Motor neuron (in vitro differentiated cells): Measurements from ENCODE around the gene GTPBP4. TPM values are rescaled to one million over a fixed set of nuclear protein-coding genes. Genes with fewer than 3 reads are reported as not detected.

Source experiments
- ATAC-seq, 8 experiments: fragments of 200-7000 bp; cut with Tn5 transposase; replicated peaks in 6 of 8; 2 replicates each; pipeline ENCODE4 v1.8.0; 2021; ENCODE audit warnings: mild to moderate bottlenecking in 8 of 8, moderate library complexity in 8 of 8
- H3K27ac ChIP-seq, 2 donors: fragments of 250-450 bp; sonication (Bioruptor Pico); 2 replicates each; pipeline ENCODE4 v1.9.0; 2021; ENCODE audit warnings: antibody characterized with exemption in 2 of 2, mild to moderate bottlenecking in 2 of 2, moderate library complexity in 1 of 2
- H3K4me1 ChIP-seq, 2 donors: fragments of 250-450 bp; sonication (Bioruptor Pico); replicated peaks in 1 of 2; 2 replicates each; pipeline ENCODE4 v1.6.1; 2021; ENCODE audit warnings: antibody characterized with exemption in 2 of 2, mild to moderate bottlenecking in 2 of 2, moderate library complexity in 1 of 2
- H3K4me3 ChIP-seq, 5 donors: fragments of 250-450 bp; sonication (Bioruptor Pico); 2 replicates each; pipeline ENCODE4 v1.9.0; 2021; ENCODE audit warnings: antibody characterized with exemption in 5 of 5, mild to moderate bottlenecking in 5 of 5, moderate library complexity in 4 of 5
- WGBS, 10 experiments: fragments of 450-650 bp; shearing (Covaris generic); methylation state at CpG; one replicate each; pipeline ENCODE4 v1.0.0; 2022; 5-methylcytosine and 5-hydroxymethylcytosine counted together
- in situ Hi-C, 9 experiments: fragments of 400-800 bp; cut with MboI; loops; one replicate each; pipeline ENCODE4 v1.15.0; 2021; ENCODE audit warnings: low sequenced_read_pairs in 9 of 9, low pct_unique_long_range_greater_than_20kb in 2 of 9; ENCODE audit not compliant: unreplicated experiment in 9 of 9
- total RNA-seq, 8 experiments: library from RNA; unstranded; fragments of 300-600 nt; gene quantifications; 2 replicates each; pipeline versions ENCODE4 v1.2.3 to v1.2.4, GENCODE V29; 2022

The GTPBP4 gene
- total RNA-seq, 8 experiments from 2014 or later: 35.9 to 115 (median 49.1) TPM

DNA sequence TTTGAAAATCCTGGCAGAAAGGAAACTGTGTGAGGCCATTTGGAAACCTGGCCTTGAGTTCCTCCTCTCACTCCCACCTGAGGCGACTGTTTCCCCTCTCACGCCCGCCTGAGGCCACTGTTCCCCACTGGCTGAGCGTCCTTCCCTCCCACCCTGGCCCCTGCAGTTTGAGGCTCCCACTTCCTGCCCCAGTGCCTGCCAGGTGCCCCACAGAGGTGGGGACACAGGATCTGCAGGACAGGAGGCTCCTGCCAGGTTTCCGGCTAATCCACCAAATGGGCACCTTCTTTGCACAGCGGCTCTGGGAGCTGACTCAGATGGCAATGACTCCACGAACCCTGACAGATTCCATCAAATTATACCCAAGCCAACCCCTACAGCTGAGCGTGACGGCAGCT lies 32.4 kb upstream of the GTPBP4 start:
- no peak for ATAC-seq
- WGBS, 10 experiments: 20 to 83% (median 60%) methylated on average over 1 to 4 of the region's 9 CpGs; no CpG with 5 or more reads in 6 of the 10 experiments
- H3K27ac ChIP-seq: no peak overlapping the region
- H3K4me1 ChIP-seq: no peaks in the 10 kb centered on the region
- no peak overlapping the region for H3K4me3 ChIP-seq
- in situ Hi-C loops: no loop called here

DNA sequence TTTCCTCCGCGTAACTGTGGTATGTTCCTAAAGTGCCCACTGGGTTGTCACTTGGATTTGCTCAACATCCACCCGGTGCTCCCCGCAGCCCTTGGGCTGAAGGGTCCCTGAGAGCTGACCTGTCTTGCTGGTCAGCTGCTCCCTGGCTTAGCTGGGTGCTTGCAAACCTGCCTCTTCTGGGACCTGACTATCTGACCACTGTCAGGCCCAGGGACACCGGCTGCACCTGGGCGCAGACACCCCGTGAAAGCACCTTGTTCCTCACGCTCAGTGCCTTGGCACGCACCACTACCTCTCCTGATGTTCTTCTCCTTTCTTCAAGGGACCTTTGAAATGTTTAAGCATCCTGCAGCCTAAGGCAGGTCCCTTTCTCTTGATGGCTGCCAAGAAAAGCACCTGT lies 30.1 kb upstream of the GTPBP4 start:
- no peak overlapping the region for H3K27ac ChIP-seq
- H3K4me3 ChIP-seq: no peak overlapping the region
- in situ Hi-C loops: no loop called here
- WGBS, 10 experiments: 76 to 80% methylated on average over 3 to 4 of the region's 9 CpGs; no CpG with 5 or more reads in 8 of the 10 experiments
- no peaks in the 10 kb centered on the region for H3K4me1 ChIP-seq
- ATAC-seq: no peak

DNA sequence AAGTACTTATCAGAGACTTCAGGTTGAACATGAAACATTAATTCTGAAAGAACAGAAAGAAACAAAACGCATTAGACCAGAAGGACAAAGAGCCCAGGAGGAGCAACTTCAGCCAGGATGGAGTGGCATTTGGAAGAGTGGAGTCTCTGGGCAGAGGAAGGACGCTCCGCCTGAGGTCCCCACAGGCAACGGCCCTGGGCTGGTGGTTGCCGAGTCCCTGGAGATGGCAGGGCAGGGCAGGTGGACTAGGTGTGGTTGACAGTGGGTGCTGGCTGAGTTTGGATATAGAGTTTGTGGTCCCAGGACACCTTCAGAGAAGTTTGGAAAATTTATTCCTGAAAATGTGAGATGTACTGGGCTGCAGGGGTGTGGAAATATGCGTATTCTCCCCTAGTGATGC lies 29.4 kb upstream of the GTPBP4 start:
- in situ Hi-C loops: no loop called here
- H3K4me1 ChIP-seq: no peaks in the 10 kb centered on the region
- ATAC-seq: peak in 1 of 8 experiments; percentile 18
- H3K27ac ChIP-seq: no peak overlapping the region
- WGBS, 10 experiments: 33 to 93% (median 83%) methylated on average over 1 to 5 of the region's 6 CpGs; no CpG with 5 or more reads in 3 of the 10 experiments
- no peak overlapping the region for H3K4me3 ChIP-seq

DNA sequence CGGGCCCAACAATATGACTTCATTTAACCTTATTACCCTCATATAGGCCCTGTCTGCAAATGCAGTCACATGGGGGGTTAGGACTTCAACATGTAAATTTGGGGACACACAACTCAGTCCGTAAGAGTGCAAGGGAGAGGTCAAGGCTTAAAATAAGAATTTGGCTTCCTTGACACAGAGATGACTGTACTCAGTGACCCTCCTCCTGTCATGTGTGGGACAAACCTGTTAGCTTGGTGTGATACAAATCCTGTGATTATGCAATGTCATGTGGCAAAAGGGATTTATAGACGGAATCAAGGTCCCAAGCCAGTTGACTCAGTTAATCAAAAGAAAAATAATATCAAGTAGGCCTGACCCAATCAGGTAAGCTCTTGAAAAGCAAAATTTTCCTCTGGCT lies 25.9 kb upstream of the GTPBP4 start:
- no peak for ATAC-seq
- in situ Hi-C loops: no loop called here
- no peaks in the 10 kb centered on the region for H3K4me1 ChIP-seq
- H3K4me3 ChIP-seq: no peak overlapping the region
- no peak overlapping the region for H3K27ac ChIP-seq
- 67 to 100% (median 70%) methylated on average over 1 to 3 of the region's 3 CpGs; no CpG with 5 or more reads in 3 of the 10 experiments for WGBS, 10 experiments

DNA sequence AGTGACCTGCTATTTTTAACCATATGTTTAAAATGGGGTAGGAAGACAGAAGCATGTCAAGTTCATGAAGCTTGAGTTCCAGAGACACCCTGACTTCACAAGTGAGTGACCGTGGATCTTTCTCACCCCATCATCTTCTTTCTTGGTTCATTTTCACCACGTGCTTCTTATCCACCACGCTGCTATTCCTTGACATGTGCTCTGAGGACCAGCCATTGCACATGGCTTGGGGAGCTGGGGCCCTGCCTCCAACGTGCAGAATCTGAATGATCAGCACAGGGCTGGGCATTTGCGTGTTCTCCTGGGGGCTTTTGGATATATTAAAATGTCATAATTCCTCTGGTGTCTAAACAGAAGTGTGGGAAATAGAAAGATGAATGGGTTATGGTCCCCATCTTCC lies 25.0 kb upstream of the GTPBP4 start:
- 38 to 88% (median 62%) methylated on average over 1 to 5 of the region's 5 CpGs; no CpG with 5 or more reads in 4 of the 10 experiments for WGBS, 10 experiments
- Histone ChIP-seq H3K4me1 (peaks cover 0 to 1% of the 10 kb centered on the region in 2 donors), H3K27ac (no peak overlapping the region), H3K4me3 (no peak overlapping the region)
- in situ Hi-C loops: no loop called here
- peak in 1 of 8 experiments; percentile 14 for ATAC-seq

DNA sequence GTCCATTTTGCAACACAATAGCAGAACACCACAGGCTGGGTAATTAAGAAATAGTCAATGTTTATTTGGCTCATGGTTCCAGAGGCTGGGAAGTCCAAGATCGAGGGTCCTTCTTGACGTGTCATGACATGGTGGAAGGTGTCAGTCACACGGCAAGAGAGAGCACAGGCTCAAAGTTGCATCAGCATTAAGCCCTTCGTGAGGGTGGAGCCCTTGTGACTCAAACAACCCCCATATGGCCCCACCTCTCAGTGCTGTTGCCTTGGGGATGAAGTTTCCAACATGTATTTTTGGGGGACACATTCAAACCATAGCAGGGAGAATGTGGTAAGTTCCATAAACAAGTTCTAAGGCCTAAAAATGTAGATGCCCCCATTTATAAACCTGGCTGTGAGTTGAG lies 24.6 kb upstream of the GTPBP4 start:
- peak in 2 of 8 experiments; percentile 92 to 96 for ATAC-seq
- Histone ChIP-seq H3K4me3 (no peak overlapping the region), H3K4me1 (peaks cover 0 to 6% of the 10 kb centered on the region in 2 donors), H3K27ac (no peak overlapping the region)
- in situ Hi-C loops: no loop called here
- 40 to 100% (median 83%) methylated on average over 1 to 4 of the region's 4 CpGs; no CpG with 5 or more reads in 3 of the 10 experiments for WGBS, 10 experiments

DNA sequence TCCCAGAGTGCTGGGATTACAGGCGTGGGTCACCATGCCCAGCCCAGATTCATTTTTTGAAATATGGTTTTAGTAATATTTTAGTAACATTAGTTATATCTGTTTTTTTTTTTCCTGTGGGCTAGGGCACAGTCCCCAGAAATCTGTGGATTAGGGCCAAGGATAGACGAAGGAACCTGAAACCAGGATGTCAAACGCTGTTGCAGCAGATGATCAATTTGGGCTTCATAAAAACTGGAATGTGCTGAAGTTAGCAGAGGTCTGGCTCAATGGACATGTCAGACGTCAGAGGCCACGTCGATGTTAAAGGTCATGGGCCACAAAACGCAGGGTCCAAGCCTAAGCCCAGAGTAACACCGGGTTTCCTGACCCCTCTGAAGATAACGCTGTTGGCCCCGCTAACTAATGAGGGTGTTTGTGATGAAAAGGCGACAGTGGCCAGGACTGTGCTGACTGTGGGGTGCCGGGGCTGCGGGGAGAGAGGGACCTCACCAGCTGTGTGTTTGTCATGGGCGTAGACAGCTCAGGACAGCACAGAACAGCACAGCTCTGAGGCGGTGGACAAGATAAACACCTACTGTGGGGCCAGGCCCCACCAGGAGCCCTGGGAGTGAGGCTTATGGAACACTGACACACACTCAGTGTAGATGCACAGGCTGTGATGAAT lies 23.8 kb upstream of the GTPBP4 start:
- Histone ChIP-seq H3K4me1 (peaks cover 0 to 14% of the 10 kb centered on the region in 2 donors), H3K27ac (no peak overlapping the region), H3K4me3 (no peak overlapping the region)
- ATAC-seq: no peak
- in situ Hi-C loops: no loop called here
- 15 to 95% (median 66%) methylated on average over 1 to 8 of the region's 15 CpGs; no CpG with 5 or more reads in 4 of the 10 experiments for WGBS, 10 experiments

DNA sequence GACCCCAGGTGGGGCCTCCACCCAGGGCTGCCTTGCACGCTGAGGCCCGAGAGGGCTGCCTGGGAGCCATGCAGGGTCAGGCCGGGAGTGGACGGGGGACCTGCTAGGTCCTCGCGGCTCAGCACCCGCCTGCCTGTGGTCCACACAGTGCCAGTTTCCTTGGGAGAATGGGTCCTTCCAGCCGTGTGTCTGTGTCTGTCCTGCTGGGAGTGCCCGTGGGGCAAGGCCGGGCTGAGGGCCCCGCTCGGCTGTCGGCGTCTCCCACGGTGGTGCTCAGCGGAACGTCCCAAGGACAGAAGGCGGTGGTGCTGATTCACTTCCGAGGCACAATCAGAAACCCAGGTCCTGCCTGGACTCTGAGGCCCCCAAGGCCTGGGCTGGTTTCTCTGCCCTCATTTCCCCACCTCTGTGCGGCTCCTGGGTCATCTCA lies 23.2 kb upstream of the GTPBP4 start:
- no peak overlapping the region for H3K27ac ChIP-seq
- no peak for ATAC-seq
- in situ Hi-C loops: no loop called here
- no peak overlapping the region for H3K4me3 ChIP-seq
- WGBS, 10 experiments: 60 to 100% methylated on average over 1 of the region's 20 CpGs; no CpG with 5 or more reads in 8 of the 10 experiments
- peaks cover 0 to 18% of the 10 kb centered on the region in 2 donors for H3K4me1 ChIP-seq

DNA sequence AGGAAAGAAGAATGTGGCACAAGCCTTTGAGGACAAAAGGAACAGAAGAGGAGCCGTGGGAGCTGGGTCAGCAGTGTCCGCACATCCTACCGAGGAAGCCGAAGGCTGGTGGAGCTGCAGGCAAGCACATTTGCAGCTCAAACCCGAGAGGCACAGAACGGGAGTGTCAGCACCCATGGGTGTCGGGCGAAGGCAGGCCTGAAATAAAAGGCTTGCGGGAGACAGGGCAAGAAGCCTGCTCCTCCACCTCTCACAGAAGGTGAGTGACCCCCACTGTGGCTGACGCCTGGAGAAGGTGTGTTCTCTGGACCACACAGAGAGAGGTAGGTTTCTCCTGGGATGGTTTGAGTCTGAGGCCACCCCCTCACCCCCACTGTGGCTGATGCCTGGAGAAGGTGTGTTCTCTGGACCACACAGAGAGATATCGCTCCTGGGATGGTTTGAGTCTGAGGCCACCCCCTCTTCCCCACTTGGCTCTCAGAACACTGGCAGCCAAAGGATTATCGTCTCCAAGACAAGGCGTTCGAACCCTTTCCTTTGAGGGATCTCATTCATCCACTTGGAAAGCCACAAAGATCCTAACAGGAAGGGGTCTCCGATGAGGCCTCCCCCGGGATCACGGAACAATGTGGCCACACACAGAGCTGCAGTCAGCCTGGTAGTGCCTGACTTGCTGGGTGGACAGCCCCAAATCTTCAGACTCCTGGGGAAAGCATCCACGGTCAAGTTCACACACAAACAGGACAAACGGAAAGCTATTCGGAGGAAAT lies 21.6 kb upstream of the GTPBP4 start:
- no peak overlapping the region for H3K4me3 ChIP-seq
- H3K4me1 ChIP-seq: peaks cover 12 to 28% of the 10 kb centered on the region in 2 donors
- no peak overlapping the region for H3K27ac ChIP-seq
- WGBS, 10 experiments: 70 to 100% (median 88%) methylated on average over 3 to 11 of the region's 20 CpGs
- no peak for ATAC-seq
- in situ Hi-C loops: no loop called here

DNA sequence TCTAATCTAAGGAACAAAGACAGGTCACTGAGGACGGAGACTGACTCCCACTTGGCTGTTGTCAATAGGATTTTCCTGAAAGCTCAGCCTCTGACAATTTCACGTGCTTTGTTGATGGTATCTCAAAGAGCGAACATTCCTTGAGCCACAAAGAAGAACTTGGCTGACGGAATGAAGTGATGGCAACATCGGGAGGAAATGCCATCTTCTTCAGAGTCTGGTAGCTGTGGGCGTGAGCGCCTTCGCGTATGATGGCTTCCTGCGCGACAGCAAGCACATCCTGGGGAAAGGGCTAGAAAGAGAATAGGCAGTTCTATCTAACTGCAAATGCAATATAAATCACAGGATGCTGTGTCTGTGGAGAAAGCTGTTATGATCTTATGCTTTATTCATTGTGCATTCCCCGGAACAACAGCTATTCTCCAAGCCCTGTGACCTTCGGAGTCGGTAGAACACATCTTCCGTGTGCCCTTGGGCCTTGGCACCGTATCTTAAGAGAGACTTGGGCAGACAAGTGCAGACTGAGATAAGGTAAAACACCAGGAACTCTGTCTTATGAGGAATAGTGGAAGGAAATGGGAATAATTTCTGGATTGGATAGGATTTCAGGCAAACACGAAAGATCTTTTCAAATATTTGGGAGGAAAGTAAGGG lies 19.6 kb upstream of the GTPBP4 start:
- Histone ChIP-seq H3K4me3 (no peak overlapping the region), H3K4me1 (peaks cover 12 to 28% of the 10 kb centered on the region in 2 donors), H3K27ac (peak overlapping the region in 1 of 2 donors; percentile 19)
- 81 to 100% (median 89%) methylated on average over 2 to 14 of the region's 17 CpGs for WGBS, 10 experiments
- peak in 1 of 8 experiments; percentile 42 for ATAC-seq
- in situ Hi-C loops: no loop called here

DNA sequence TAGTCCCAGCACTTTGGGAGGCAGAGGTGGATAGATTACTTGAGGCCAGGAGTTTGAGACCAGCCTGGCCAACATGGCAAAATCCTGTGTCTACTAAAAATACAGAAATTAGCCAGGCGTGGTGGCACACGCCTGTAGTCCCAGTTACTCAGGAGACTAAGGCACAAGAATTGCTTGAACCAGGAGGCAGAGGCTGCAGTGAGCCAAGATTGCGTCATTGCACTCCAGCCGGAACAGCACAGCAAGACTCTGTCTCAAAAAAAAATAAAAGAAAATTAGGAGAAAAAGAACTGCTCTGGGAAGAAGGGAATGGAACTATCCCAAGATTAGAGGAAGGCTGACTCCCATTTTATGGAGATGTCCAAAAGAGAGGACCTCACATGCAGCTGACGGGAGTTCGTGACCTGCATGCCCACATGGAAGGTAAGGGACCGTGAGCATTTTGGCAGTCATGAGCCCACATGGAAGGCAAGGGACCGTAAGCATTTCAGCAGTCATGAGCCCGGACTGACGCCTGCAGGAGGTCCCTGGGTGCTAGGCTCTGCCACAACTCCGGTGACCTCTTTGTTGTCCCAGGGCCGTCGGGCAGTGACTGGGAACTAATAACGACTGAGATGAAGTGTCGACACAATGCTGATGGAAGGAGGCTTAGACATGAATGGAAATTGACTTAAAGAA lies 18.6 kb upstream of the GTPBP4 start:
- in situ Hi-C loops: no loop called here
- peak in 1 of 8 experiments; percentile 21 for ATAC-seq
- WGBS, 10 experiments: 66 to 100% (median 83%) methylated on average over 2 to 10 of the region's 15 CpGs
- no peak overlapping the region for H3K4me3 ChIP-seq
- no peak overlapping the region for H3K27ac ChIP-seq
- peaks cover 12 to 28% of the 10 kb centered on the region in 2 donors for H3K4me1 ChIP-seq

DNA sequence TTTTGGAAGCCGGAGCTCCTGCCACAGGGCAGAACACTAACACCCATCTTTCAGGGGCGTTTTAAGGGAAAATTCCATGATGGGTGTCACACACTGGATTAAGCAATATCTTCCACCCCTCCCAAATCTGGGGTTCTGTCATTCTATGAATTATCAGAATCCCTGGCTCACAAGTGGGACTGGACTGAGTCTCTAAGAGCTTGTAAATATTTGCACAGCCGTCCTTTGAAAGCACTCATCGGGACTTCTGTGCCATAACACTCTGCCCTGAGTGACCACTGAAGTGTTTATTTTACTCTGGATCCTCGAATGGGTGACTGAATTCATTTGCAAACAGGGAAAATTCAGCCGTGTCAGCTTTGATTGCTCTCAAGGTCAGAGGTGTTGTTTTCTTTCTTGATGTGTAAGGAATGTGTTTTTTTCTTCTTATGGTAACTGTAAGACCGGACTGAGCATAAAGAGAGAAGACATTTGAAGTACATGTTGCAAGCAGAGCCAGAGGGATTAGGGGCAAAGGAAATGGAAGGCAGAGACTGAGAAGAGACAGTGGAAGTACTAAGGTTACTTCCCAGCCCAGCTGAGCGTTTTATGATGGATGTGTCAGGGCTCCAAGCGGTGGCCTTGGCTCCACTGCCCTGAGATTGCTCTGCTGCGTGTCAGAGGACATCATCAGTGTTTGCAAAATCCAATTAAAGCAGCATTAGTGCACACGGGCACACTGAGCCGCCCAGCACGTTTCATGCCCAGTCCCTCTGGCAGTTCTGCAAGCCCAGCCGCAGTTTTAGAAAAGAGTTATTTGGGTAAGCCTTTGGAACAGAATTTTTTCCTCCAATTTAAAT lies 17.7 kb upstream of the GTPBP4 start:
- Histone ChIP-seq H3K27ac (no peak overlapping the region), H3K4me1 (peaks cover 12 to 28% of the 10 kb centered on the region in 2 donors), H3K4me3 (no peak overlapping the region)
- ATAC-seq: peak; percentile 47 to 90 (median 80)
- in situ Hi-C loops: no loop called here
- WGBS, 10 experiments: 0 to 56% (median 32%) methylated on average over 2 to 12 of the region's 14 CpGs
